ENCODE data around the gene PHF20. TPM values are rescaled to one million over a fixed set of nuclear protein-coding genes. Genes with fewer than 3 reads are reported as not detected.
"Not testable (repeated sequence)": the region's sequence is repeated elsewhere in the genome, so short reads cannot be mapped to it uniquely, and the experiment has no call there.

PHF20 gene
- total and polyA plus RNA-seq, 3 donors from 2014 or later = 59.8 to 108 (median 76.1) TPM

GRCh38 chr20:35773154-35773751, 1.4 kb downstream of the PHF20 start:
- Histone ChIP-seq H3K27me3 (no peaks in the 10 kb centered on the region), H3K9me3 (no peaks in the 10 kb centered on the region), H3K36me3 (ENCODE audit: low read depth, missing control alignments) (no peaks in the 10 kb centered on the region), H3K4me3 (no peak overlapping the region), H3K27ac (peak overlapping the region; percentile 93 to 96), H3K4me1 (peaks cover 42% of the 10 kb centered on the region)
- intact Hi-C loops (cut with DNase I; ENCODE audit: low total_unique reads) = no loop called here
- WGBS, 2 donors = 23 to 46% methylated on average over 8 of the region's 8 CpGs
- TF ChIP-seq CTCF (IDR thresholded peaks at IDR 0.05) = no peak
- no peak for TF ChIP-seq POLR2A (IDR thresholded peaks at IDR 0.05)
- peak; percentile 32 for DNase-seq

GRCh38 chr20:35774391-35774790, 2.6 kb downstream of the PHF20 start:
- Histone ChIP-seq H3K9me3 (no peaks in the 10 kb centered on the region), H3K27ac (peak overlapping the region in 1 of 2 donors; percentile 96), H3K4me3 (no peak overlapping the region), H3K27me3 (no peaks in the 10 kb centered on the region), H3K36me3 (ENCODE audit: low read depth, missing control alignments) (no peaks in the 10 kb centered on the region), H3K4me1 (peaks cover 34% of the 10 kb centered on the region)
- no peak for DNase-seq
- 50 to 57% methylated on average over 1 of the region's 1 CpG for WGBS, 2 donors
- no peak for TF ChIP-seq CTCF (IDR thresholded peaks at IDR 0.05)
- intact Hi-C loops (cut with DNase I; ENCODE audit: low total_unique reads) = no loop called here

GRCh38 chr20:35776513-35777101, 4.8 kb downstream of the PHF20 start:
- Histone ChIP-seq H3K9me3 (no peaks in the 10 kb centered on the region), H3K4me1 (peaks cover 24% of the 10 kb centered on the region), H3K27me3 (no peaks in the 10 kb centered on the region), H3K4me3 (no peak overlapping the region), H3K36me3 (ENCODE audit: low read depth, missing control alignments) (no peaks in the 10 kb centered on the region), H3K27ac (no peak overlapping the region)
- 67% methylated on average over 4 of the region's 4 CpGs for WGBS, 2 donors
- intact Hi-C loops (cut with DNase I; ENCODE audit: low total_unique reads) = no loop called here
- DNase-seq = peak; percentile 87
- no peak for TF ChIP-seq POLR2A (IDR thresholded peaks at IDR 0.05)
- no peak for TF ChIP-seq CTCF (IDR thresholded peaks at IDR 0.05)

- not testable (repeated sequence) for H3K36me3 ChIP-seq (ENCODE audit: low read depth, missing control alignments); DNase-seq
Measured at GRCh38 chr20:35783811-35784210, 12.0 kb downstream of the PHF20 start.

GRCh38 chr20:35785541-35785940, 13.7 kb downstream of the PHF20 start:
- H3K4me1 ChIP-seq; H3K9me3 ChIP-seq; H3K27me3 ChIP-seq; H3K27ac ChIP-seq; H3K36me3 ChIP-seq (ENCODE audit: low read depth, missing control alignments); H3K4me3 ChIP-seq; intact Hi-C loops (cut with DNase I; ENCODE audit: low total_unique reads); DNase-seq: not testable (repeated sequence)
- WGBS, 2 donors = 96 to 98% methylated on average over 4 of the region's 4 CpGs

More at GRCh38 chr20:35783811-35784210, 12.0 kb downstream of the PHF20 start:
- H3K9me3 ChIP-seq; H3K4me1 ChIP-seq; H3K27ac ChIP-seq; intact Hi-C loops (cut with DNase I; ENCODE audit: low total_unique reads); H3K4me3 ChIP-seq; H3K27me3 ChIP-seq: not testable (repeated sequence)
- 94 to 95% methylated on average over 12 of the region's 12 CpGs for WGBS, 2 donors

- Histone ChIP-seq H3K36me3 (ENCODE audit: low read depth, missing control alignments) (no peaks in the 10 kb centered on the region), H3K27me3 (no peaks in the 10 kb centered on the region), H3K4me3 (no peak overlapping the region), H3K9me3 (no peaks in the 10 kb centered on the region), H3K4me1 (no peaks in the 10 kb centered on the region), H3K27ac (no peak overlapping the region)
- TF ChIP-seq POLR2A (IDR thresholded peaks at IDR 0.05) (no peak), CTCF (IDR thresholded peaks at IDR 0.05) (no peak)
- 97 to 100% methylated on average over 4 of the region's 4 CpGs for WGBS, 2 donors
- DNase-seq = no peak
- intact Hi-C loops (cut with DNase I; ENCODE audit: low total_unique reads) = no loop called here
Measured at GRCh38 chr20:35788796-35789195, 17.0 kb downstream of the PHF20 start.
